Glutamatergic neuron (in vitro differentiated cells): Measurements from ENCODE around the gene TNIP1. TPM values are rescaled to one million over a fixed set of nuclear protein-coding genes. Genes with fewer than 3 reads are reported as not detected.

Experiments
- DNase-seq: peaks from one replicate; pipeline ENCODE4 v3.0.0; 2022
- H3K27ac Mint-ChIP-seq: one replicate; pipeline ENCODE4 v1.8.0; 2020; ENCODE audit warnings: mild to moderate bottlenecking, mixed read lengths, inconsistent platforms; ENCODE audit not compliant: unreplicated experiment
- H3K27me3 Mint-ChIP-seq: one replicate; pipeline ENCODE4 v1.8.0; 2020; ENCODE audit warnings: mild to moderate bottlenecking, moderate library complexity, mixed read lengths, inconsistent platforms; ENCODE audit not compliant: unreplicated experiment
- H3K36me3 Mint-ChIP-seq: one replicate; pipeline ENCODE4 v1.8.0; 2020; ENCODE audit warnings: mild to moderate bottlenecking, mixed read lengths, inconsistent platforms; ENCODE audit not compliant: unreplicated experiment
- H3K4me1 Mint-ChIP-seq: one replicate; pipeline ENCODE4 v1.8.0; 2020; ENCODE audit warnings: mild to moderate bottlenecking, low read depth, mixed read lengths, inconsistent platforms; ENCODE audit not compliant: unreplicated experiment
- H3K4me3 Mint-ChIP-seq: one replicate; pipeline ENCODE4 v1.8.0; 2020; ENCODE audit warnings: mild to moderate bottlenecking, mixed read lengths, inconsistent platforms; ENCODE audit not compliant: unreplicated experiment
- H3K9me3 Mint-ChIP-seq: one replicate; pipeline ENCODE4 v1.8.0; 2020; ENCODE audit warnings: mild to moderate bottlenecking, moderate library complexity, mixed read lengths, inconsistent platforms; ENCODE audit not compliant: unreplicated experiment
- total RNA-seq: library from RNA; stranded (reverse); fragmentation: NEBNext Ultra II Directional; extraction: Animal tissue kit (Norgen Biotek cat#: 25700); gene quantifications from one replicate; pipeline ENCODE4 v1.2.1, GENCODE V29; 2021; ENCODE audit not compliant: unreplicated experiment
- TF ChIP-seq, protein P1 (sequence below): fragments of 200-600 bp; sonication (generic); IDR thresholded peaks from one replicate; pipeline ENCODE4 v1.5.0; 2021; ENCODE audit not compliant: partially characterized antibody, unreplicated experiment

TNIP1 gene
- total RNA-seq, 1 donor from 2014 or later = 34.1 TPM

- DNase-seq = no peak
- TF ChIP-seq, protein P1, sequence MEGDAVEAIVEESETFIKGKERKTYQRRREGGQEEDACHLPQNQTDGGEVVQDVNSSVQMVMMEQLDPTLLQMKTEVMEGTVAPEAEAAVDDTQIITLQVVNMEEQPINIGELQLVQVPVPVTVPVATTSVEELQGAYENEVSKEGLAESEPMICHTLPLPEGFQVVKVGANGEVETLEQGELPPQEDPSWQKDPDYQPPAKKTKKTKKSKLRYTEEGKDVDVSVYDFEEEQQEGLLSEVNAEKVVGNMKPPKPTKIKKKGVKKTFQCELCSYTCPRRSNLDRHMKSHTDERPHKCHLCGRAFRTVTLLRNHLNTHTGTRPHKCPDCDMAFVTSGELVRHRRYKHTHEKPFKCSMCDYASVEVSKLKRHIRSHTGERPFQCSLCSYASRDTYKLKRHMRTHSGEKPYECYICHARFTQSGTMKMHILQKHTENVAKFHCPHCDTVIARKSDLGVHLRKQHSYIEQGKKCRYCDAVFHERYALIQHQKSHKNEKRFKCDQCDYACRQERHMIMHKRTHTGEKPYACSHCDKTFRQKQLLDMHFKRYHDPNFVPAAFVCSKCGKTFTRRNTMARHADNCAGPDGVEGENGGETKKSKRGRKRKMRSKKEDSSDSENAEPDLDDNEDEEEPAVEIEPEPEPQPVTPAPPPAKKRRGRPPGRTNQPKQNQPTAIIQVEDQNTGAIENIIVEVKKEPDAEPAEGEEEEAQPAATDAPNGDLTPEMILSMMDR = no peak
- H3K4me1 Mint-ChIP-seq = no peaks in the 10 kb centered on the region
Measured at GRCh38 chr5:150989695-150990094, 91.1 kb downstream of the TNIP1 start.

DNA sequence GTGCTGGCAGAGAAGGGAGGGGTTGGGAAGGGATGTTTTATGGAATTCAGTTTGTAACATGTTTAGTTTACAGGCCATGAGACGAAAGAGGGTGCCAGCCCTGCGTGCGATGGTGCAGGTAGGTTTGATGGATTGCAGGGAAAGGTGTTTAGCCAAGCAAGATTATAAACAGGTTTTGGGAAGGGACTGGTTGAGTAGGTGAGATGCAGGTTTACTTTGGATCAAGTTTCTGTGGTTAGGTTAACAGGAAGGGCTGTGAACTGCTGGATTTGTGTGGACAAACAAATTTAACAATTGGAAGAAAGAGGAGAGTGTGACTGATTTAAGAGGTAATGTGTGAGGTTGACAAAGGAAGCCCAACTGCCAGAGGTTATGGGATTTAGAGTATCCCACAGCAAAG lies 93.1 kb downstream of the TNIP1 start:
- Mint-ChIP-seq H3K9me3 (peaks cover 7% of the 10 kb centered on the region), H3K4me1 (no peaks in the 10 kb centered on the region), H3K36me3 (peaks cover 15% of the 10 kb centered on the region), H3K27me3 (peaks cover 2% of the 10 kb centered on the region), H3K27ac (no peak overlapping the region), H3K4me3 (no peak overlapping the region)
- DNase-seq = no peak
- TF ChIP-seq, protein P1 = no peak

More at GRCh38 chr5:150989695-150990094, 91.1 kb downstream of the TNIP1 start:
- no peak overlapping the region for H3K4me3 Mint-ChIP-seq
- peaks cover 8% of the 10 kb centered on the region for H3K9me3 Mint-ChIP-seq
- H3K27ac Mint-ChIP-seq = no peak overlapping the region
- peaks cover 2% of the 10 kb centered on the region for H3K27me3 Mint-ChIP-seq
- H3K36me3 Mint-ChIP-seq = peaks cover 25% of the 10 kb centered on the region

Other genes with a start within 250 kb of the TNIP1 start
- not detected for gene IRGM, start 234.5 kb downstream of the TNIP1 start, total RNA-seq
- gene ZNF300, start 176.1 kb downstream of the TNIP1 start, total RNA-seq = 33.9 TPM
- gene GPX3, start 60.4 kb downstream of the TNIP1 start, total RNA-seq = 20.4 TPM
- 143 TPM for gene ANXA6, start 76.7 kb upstream of the TNIP1 start, total RNA-seq
- 2.0 TPM for gene CCDC69, start 143.1 kb upstream of the TNIP1 start, total RNA-seq
- gene GM2A, start 172.2 kb upstream of the TNIP1 start, total RNA-seq = 13.7 TPM
- not detected for gene SLC36A3, start 222.7 kb upstream of the TNIP1 start, total RNA-seq